Kidney epithelial cell (primary cell): ENCODE measurements around the gene NSMCE1. TPM values are rescaled to one million over a fixed set of nuclear protein-coding genes. Genes with fewer than 3 reads are reported as not detected.

Source experiments
- DNase-seq: peaks from one replicate; pipeline ENCODE4 v3.0.0-alpha.2; 2010; ENCODE audit warnings: low read depth
- H3K27me3 ChIP-seq: 2 replicates; pipeline ENCODE4 v1.6.0; 2011; ENCODE audit warnings: low read length; ENCODE audit not compliant: control insufficient read depth, insufficient read depth
- H3K36me3 ChIP-seq: 2 replicates; pipeline ENCODE4 v1.5.1; 2011; ENCODE audit warnings: low read length; ENCODE audit not compliant: control insufficient read depth, insufficient read depth
- H3K4me3 ChIP-seq: 2 replicates; pipeline ENCODE4 v1.5.1; 2011; ENCODE audit warnings: low read depth, mild to moderate bottlenecking, control low read depth, low read length
- total RNA-seq: library from RNA; depleted of rRNA; stranded (reverse); fragments of >200 nt; gene quantifications from 2 replicates; pipeline ENCODE4 v1.2.3, GENCODE V29; 2015
- TF ChIP-seq, protein P1 (sequence below): IDR thresholded peaks from 2 replicates; pipeline ENCODE4 v1.5.1; 2011; ENCODE audit warnings: mild to moderate bottlenecking, moderate library complexity, low read length, control low read depth, inconsistent platforms; ENCODE audit not compliant: insufficient read depth, poor library complexity, severe bottlenecking

The NSMCE1 gene
- total RNA-seq, 1 donor from 2014 or later, result 94.8 TPM

DNA sequence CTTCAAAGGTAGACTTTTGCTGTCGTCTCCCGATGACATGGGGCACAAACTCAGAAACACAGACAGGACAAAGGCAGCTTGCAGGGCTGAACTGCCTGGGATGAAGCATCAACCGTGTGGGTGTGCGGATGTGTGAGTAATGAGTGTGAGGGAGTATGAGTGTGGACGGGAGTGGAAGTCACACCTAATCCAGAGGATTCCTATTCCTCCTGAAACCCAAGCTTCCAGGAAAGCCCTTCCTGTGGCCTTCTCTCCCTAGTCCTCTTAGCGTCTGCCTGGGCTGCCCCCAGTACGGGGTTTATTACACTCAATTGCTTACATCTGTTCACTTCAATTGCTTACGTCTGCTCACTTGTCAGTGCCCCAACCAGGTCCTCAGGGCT, 42.9 kb upstream of the NSMCE1 start:
- Histone ChIP-seq H3K27me3 (no peaks in the 10 kb centered on the region), H3K4me3 (no peak overlapping the region), H3K36me3 (no peaks in the 10 kb centered on the region)
- TF ChIP-seq, protein P1, sequence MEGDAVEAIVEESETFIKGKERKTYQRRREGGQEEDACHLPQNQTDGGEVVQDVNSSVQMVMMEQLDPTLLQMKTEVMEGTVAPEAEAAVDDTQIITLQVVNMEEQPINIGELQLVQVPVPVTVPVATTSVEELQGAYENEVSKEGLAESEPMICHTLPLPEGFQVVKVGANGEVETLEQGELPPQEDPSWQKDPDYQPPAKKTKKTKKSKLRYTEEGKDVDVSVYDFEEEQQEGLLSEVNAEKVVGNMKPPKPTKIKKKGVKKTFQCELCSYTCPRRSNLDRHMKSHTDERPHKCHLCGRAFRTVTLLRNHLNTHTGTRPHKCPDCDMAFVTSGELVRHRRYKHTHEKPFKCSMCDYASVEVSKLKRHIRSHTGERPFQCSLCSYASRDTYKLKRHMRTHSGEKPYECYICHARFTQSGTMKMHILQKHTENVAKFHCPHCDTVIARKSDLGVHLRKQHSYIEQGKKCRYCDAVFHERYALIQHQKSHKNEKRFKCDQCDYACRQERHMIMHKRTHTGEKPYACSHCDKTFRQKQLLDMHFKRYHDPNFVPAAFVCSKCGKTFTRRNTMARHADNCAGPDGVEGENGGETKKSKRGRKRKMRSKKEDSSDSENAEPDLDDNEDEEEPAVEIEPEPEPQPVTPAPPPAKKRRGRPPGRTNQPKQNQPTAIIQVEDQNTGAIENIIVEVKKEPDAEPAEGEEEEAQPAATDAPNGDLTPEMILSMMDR, result no peak
- DNase-seq, result no peak

DNA sequence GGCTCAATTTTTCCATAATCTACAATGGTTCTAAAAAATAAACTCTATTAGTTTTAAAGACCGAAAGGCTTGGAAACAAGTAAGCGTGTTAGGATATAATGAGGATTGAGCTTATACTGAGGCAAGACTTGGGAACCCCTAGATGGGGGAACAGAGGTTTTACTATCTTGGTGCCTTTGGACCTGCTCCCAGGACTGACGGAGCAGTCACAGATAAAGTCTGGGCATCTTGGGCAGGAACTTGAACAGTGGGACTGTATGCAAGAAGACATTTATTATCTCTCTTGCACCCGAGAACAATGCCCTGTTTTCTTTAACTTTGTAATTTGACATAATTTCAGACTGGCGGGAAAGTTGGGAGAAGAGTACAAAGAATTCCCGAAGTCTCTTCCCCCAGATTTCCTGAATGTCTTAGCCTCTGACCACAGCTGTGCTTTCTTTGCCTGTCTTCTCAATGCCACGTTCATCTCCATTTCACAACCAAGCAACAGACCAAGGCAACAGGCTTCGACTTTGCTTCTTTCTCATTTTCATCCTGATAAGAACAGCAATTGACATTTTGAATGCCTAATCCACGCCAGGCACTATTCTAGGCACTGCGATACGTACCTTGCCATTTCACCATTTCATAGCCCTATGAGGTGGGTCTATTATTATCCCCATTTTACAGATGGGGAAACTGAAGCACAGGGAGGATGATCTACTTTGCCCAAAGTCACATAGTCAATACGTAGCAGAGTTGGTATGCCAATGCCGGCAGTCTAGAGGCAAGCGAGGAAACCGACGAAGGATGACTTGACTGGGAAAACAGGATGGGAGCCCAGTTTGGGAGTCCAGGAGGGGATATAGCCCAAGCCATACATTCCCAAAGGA, 42.2 kb upstream of the NSMCE1 start:
- H3K36me3 ChIP-seq, result no peaks in the 10 kb centered on the region
- TF ChIP-seq, protein P1, result no peak
- H3K4me3 ChIP-seq, result no peak overlapping the region
- DNase-seq, result no peak
- no peaks in the 10 kb centered on the region for H3K27me3 ChIP-seq

DNA sequence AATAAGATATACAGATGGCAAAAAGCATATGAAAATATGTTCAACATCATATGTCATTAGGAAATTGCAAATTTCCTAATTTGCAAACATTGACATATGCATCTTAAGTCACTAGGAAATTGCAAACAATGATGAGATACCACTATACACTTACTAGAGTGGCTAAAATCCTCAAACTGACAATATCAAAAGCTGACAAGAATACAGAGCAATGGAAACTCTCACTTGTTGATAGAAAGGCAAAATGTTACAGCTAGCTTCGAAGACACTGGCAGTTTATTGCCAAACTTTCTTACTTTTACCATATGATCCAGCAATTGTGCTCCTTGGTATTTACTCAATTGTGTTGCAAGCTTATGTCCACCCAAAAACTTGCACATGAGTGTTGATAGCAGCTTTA, 40.2 kb upstream of the NSMCE1 start:
- Histone ChIP-seq H3K4me3 (no peak overlapping the region), H3K27me3 (no peaks in the 10 kb centered on the region), H3K36me3 (no peaks in the 10 kb centered on the region)
- no peak for DNase-seq
- TF ChIP-seq, protein P1, result no peak

DNA sequence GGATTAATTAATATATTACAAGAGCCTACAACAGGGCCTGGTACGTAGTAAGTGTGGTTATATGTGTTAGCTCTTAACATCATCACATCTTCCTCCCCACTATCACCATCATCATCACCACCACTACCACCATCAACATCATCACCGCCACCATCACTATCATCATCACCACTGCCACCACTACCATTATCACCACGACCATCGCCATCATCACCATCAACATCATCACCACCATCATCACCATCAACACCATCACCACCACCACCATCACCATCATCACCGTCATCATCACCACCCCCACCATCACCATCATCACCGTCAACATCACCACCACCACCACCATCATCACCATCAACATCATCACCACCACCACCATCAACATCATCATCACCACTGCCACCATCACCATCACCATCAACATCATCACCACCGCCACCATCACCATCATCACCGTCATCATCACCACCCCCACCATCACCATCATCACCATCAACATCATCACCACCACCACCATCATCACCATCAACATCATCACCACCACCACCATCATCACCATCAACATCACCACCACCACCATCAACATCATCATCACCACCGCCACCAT, 37.4 kb upstream of the NSMCE1 start:
- DNase-seq, result no peak
- Histone ChIP-seq H3K27me3 (no peaks in the 10 kb centered on the region), H3K4me3 (no peak overlapping the region), H3K36me3 (no peaks in the 10 kb centered on the region)
- TF ChIP-seq, protein P1, result no peak

DNA sequence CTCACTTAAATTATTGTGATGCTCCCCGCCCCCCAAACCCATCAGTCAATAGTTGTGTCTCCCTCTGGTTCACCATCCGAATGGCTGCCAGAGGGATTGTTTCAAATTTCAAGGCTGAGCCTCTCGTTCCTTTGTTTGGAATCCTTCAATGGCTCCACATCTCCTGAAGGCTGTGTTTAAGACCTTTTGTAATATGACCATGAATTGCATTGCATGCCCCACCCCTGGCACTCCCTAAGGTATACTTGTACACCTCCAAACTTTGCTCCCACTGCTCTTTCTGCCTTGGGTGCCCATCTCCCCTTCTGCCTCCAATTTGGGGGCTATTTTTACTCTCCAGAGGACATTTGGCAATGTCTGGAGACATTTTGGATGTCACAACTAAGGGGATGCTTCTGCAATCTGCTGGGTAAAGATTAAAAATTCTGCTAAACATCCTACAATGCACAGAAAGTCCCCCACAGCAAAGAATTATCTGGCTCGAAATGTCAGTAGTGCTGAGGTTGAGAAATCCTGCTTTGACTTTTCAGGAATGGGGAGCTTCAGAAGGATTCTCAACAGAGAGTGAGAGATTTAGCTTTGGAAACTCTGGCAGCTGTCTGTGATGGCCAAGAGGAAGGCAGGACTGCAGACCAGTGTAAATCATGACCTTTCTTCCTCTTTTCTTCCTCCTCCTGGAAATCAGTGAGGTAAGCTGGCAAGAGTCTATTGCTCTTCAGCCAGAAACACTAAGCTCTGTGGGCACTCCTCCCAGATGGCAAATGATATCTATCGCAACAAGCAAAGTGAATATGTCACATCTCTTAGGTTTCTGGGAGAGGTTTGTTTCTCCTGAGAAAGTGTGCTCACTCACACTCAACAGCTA, 36.5 kb upstream of the NSMCE1 start:
- no peaks in the 10 kb centered on the region for H3K27me3 ChIP-seq
- DNase-seq, result no peak
- H3K4me3 ChIP-seq, result no peak overlapping the region
- TF ChIP-seq, protein P1, result no peak
- no peaks in the 10 kb centered on the region for H3K36me3 ChIP-seq
